HG03342 (cell line): Measurements from ENCODE around the gene PIP5KL1.

ENCODE experiments used
- ATAC-seq: cut with Tn5 transposase; IDR thresholded peaks from one replicate; pipeline ENCODE4 v1.9.1; 2021; ENCODE audit warnings: mild to moderate bottlenecking, moderate library complexity; ENCODE audit not compliant: unreplicated experiment

PIP5KL1 gene

GRCh38 chr9:127968700-127969383, 38.3 kb upstream of the PIP5KL1 start:
- ATAC-seq = no peak

GRCh38 chr9:127968042-127968441, 37.5 kb upstream of the PIP5KL1 start:
- no peak for ATAC-seq

GRCh38 chr9:127967151-127967809, 36.7 kb upstream of the PIP5KL1 start:
- no peak for ATAC-seq

GRCh38 chr9:127966416-127967150, 36.0 kb upstream of the PIP5KL1 start:
- no peak for ATAC-seq

GRCh38 chr9:127965953-127966352, 35.4 kb upstream of the PIP5KL1 start:
- ATAC-seq = no peak

GRCh38 chr9:127963359-127964064, 32.9 kb upstream of the PIP5KL1 start:
- ATAC-seq = no peak

GRCh38 chr9:127963041-127963358, 32.4 kb upstream of the PIP5KL1 start:
- ATAC-seq = no peak

- ATAC-seq = no peak
Observed at GRCh38 chr9:127962278-127962677, 31.7 kb upstream of the PIP5KL1 start.

- ATAC-seq = no peak
Observed at GRCh38 chr9:127961613-127962155, 31.1 kb upstream of the PIP5KL1 start.

GRCh38 chr9:127961155-127961490, 30.5 kb upstream of the PIP5KL1 start:
- no peak for ATAC-seq

- no peak for ATAC-seq
Observed at GRCh38 chr9:127960410-127961154, 30.0 kb upstream of the PIP5KL1 start.

GRCh38 chr9:127959841-127960409, 29.3 kb upstream of the PIP5KL1 start:
- no peak for ATAC-seq

GRCh38 chr9:127959398-127959797, 28.8 kb upstream of the PIP5KL1 start:
- no peak for ATAC-seq

GRCh38 chr9:127958728-127959127, 28.2 kb upstream of the PIP5KL1 start:
- ATAC-seq = no peak

GRCh38 chr9:127955294-127956015, 24.9 kb upstream of the PIP5KL1 start:
- no peak for ATAC-seq

- no peak for ATAC-seq
Observed at GRCh38 chr9:127954831-127955293, 24.3 kb upstream of the PIP5KL1 start.

- ATAC-seq = no peak
Observed at GRCh38 chr9:127953768-127954505, 23.4 kb upstream of the PIP5KL1 start.

GRCh38 chr9:127953154-127953553, 22.6 kb upstream of the PIP5KL1 start:
- ATAC-seq = no peak
